Mononuclear cell (primary cell): ENCODE data around the gene FKBP5. TPM values are rescaled to one million over a fixed set of nuclear protein-coding genes. Genes with fewer than 3 reads are reported as not detected.
"Not testable (repeated sequence)": the region's sequence is repeated elsewhere in the genome, so short reads cannot be mapped to it uniquely, and the experiment has no call there.

Experiments used
- H3K27me3 ChIP-seq: 2 replicates; pipeline ENCODE4 v1.6.0; 2011; ENCODE audit warnings: low read length, control low read depth; ENCODE audit not compliant: insufficient read depth
- H3K4me1 ChIP-seq: 2 replicates; pipeline ENCODE4 v1.5.1; 2011; ENCODE audit warnings: mild to moderate bottlenecking, low read length, control low read depth; ENCODE audit not compliant: insufficient read depth
- H3K4me3 ChIP-seq: 2 replicates; pipeline ENCODE4 v1.5.1; 2011; ENCODE audit warnings: mild to moderate bottlenecking, low read length, moderate library complexity
- H3K9me3 ChIP-seq: 2 replicates; pipeline ENCODE4 v1.5.1; 2011; ENCODE audit warnings: low read depth, mild to moderate bottlenecking, control low read depth, low read length
- total RNA-seq: library from RNA; depleted of rRNA; stranded (reverse); fragments of >200 nt; gene quantifications from one replicate; pipeline ENCODE4 v1.2.3, GENCODE V29; 2012

Gene FKBP5
- total RNA-seq, 1 donor = 20.1 TPM

DNA sequence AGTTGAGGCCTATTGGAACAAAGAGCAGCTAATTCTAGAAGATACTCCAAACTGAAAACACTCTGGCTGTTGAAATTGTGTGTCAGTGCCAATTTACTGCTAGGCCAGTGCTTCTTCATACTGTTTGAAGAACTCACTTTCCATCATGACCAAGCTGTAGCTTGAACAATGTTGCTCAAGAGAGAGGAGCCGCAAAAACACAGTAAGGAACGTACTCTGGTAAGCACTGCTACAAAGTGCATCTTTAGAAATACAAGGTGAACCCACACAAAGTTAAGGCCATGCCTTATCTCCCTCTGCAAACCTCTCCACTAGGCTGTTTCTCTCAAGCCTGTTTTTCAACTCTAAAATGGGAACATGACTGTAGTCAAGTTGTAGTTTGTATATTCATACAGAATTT lies 101.5 kb downstream of the FKBP5 start:
- H3K9me3 ChIP-seq = no peaks in the 10 kb centered on the region
- peaks cover 26% of the 10 kb centered on the region for H3K4me1 ChIP-seq
- no peaks in the 10 kb centered on the region for H3K27me3 ChIP-seq
- no peak overlapping the region for H3K4me3 ChIP-seq

DNA sequence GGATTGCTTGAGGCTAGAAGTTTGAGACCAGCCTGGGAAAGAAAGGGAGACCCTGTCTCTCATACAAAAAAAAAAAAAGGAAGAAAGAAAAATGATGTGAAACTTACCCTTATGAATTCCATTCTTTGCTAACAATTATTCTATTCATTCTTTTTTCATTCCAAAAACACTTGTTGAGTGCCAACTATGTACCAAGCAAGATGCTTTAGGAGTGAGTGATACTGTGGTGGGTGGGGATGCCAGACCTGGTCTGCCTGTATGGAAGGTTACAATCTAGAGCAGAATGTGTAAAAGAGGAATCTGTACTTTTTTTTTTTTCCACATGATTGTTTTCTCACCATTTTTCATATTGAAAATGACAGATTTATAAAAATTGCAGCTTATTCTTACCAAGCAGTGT lies 102.2 kb downstream of the FKBP5 start:
- H3K27me3 ChIP-seq = no peaks in the 10 kb centered on the region
- H3K9me3 ChIP-seq = no peaks in the 10 kb centered on the region
- no peak overlapping the region for H3K4me3 ChIP-seq
- H3K4me1 ChIP-seq = peaks cover 26% of the 10 kb centered on the region

DNA sequence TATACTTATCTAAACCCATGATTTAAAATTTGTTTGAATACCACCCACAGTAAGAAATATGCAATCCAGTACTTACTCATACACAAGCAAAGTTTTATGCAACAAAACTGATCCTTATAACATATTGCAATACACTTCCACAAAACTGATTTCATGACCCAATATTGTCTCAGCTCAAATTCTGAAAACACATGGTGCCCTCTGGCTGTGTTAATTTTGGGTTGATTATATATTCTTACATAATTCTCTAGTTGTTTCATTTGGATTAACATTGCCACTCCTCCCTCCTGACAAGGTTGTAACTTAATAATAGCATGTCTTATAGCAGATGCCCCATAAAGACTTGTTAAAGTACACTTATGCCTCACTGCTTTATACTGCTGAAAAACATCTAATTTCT lies 103.1 kb downstream of the FKBP5 start:
- Histone ChIP-seq H3K4me3 (no peak overlapping the region), H3K4me1 (peaks cover 24% of the 10 kb centered on the region), H3K9me3 (no peaks in the 10 kb centered on the region), H3K27me3 (no peaks in the 10 kb centered on the region)

DNA sequence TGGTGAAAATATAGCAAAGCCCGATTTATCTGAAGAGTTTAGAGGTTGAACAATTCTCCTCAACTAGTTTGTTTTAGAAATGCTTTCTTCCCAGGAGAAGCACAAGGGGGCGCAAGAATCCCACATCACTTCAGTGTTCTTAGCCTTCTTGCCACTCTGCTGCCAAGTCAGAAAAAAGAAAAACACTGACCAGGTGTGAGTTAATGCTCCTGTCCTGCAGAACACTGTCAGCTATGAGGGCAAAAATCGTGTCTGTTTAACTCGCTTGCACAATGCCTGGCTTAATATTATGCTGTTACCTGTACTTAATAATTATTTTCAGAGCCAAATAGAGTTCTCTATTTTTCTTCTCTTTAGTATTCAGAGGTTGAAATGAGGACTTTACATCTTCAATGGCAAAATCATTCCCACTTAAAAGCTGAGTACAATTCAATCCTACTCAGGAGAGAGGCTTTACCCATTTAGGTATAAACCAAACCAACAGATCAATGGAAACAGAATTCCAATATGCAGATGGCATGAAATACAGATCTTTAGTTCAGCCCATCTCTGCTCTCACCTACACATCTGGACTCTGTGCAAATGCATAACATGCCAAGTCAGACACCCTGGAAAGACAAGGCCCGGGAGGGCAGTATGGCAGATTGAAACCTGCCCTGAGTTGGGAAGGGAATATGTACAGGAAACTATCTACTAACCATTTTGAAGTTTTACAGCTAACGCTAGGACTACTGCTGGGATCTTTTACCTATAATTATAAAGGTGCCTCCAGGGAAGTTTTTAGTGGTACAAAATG lies 104.6 kb downstream of the FKBP5 start:
- Histone ChIP-seq H3K4me3 (no peak overlapping the region), H3K4me1 (peaks cover 15% of the 10 kb centered on the region)

DNA sequence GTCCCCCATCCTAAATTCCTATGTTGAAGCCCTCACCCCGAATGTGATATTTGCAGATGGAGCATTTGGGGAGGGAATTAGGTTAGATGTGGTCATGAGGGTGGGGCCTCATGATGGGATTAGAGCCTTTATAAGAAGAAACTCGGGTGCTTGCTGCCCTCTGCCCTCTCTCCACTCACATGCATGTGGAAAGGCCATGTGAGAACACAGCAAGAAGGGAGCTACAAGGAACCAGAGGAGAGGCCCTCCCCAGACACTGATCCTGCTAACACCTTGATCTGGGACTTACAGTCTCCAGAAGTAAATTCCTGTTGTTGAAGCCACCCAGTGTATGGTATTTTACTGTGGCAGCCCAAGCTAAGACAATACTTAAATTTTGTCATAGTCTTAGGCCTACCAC lies 106.4 kb downstream of the FKBP5 start:
- Histone ChIP-seq H3K9me3 (no peaks in the 10 kb centered on the region), H3K4me1 (peaks cover 15% of the 10 kb centered on the region), H3K4me3 (no peak overlapping the region), H3K27me3 (no peaks in the 10 kb centered on the region)

More for the DNA sequence above, 104.6 kb downstream of the FKBP5 start:
- Histone ChIP-seq H3K27me3 (no peaks in the 10 kb centered on the region), H3K9me3 (no peaks in the 10 kb centered on the region)

DNA sequence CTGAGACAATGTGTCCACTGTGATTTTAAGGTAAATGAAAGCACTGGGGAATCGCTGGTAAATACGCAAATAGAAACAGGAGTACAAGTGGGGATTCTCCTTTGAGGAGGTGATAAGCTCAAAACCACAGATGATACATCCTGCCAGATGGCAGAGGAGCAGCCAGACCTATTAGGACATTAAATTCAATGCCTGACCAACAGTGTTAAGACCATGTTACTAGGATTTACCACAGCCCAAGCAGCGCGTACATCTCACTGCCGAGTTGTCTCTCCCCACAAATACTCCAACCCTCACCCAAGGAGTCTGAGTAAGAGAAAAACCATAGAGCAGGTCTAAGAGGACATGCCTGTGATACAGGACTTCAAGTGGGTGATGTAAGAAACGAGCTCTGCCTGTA lies 107.1 kb downstream of the FKBP5 start:
- Histone ChIP-seq H3K4me3 (no peak overlapping the region), H3K27me3 (no peaks in the 10 kb centered on the region), H3K4me1 (peaks cover 10% of the 10 kb centered on the region), H3K9me3 (no peaks in the 10 kb centered on the region)

DNA sequence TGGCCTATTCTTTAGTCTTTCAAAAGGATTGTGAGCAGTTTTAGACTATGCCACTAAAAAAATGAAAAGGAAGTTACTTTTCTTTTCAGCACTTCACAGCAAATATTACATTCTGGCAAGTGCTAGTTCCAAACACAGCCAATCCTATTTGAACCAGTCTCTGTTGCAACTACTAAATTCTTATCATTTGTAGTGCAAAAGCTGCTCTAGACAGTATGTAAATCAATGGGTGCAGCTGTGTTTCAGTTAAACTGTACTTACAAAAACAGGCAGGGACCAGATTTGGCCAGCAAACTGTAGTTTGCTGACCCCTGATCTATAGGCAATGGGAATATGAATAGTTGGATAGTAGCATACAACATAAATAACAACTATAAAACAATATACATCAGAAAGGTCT lies 107.9 kb downstream of the FKBP5 start:
- H3K27me3 ChIP-seq = no peaks in the 10 kb centered on the region

DNA sequence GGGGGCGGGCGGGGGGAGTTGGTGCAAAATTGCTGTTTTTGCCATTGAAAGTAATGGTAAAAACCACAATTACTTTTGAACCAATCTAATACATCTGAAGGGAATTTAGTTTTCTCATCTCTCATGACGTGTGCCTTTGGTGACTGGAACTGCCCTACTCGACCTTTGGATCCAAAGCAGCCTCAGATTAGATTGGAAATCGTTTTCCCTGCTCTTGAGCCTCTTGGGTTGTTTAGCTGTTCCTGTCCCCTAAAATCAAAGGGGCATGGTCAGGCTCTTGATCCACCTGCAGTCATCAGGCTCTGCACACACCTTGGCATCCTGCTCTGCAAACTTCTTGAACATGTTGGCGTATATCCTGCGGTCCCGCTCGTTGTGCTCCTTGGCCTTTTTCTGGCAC lies 112.0 kb downstream of the FKBP5 start:
- no peak overlapping the region for H3K4me3 ChIP-seq
- no peaks in the 10 kb centered on the region for H3K9me3 ChIP-seq
- H3K27me3 ChIP-seq = no peaks in the 10 kb centered on the region
- no peaks in the 10 kb centered on the region for H3K4me1 ChIP-seq

More for the DNA sequence above, 107.9 kb downstream of the FKBP5 start:
- Histone ChIP-seq H3K4me3 (no peak overlapping the region), H3K9me3 (no peaks in the 10 kb centered on the region), H3K4me1 (peaks cover 4% of the 10 kb centered on the region)

DNA sequence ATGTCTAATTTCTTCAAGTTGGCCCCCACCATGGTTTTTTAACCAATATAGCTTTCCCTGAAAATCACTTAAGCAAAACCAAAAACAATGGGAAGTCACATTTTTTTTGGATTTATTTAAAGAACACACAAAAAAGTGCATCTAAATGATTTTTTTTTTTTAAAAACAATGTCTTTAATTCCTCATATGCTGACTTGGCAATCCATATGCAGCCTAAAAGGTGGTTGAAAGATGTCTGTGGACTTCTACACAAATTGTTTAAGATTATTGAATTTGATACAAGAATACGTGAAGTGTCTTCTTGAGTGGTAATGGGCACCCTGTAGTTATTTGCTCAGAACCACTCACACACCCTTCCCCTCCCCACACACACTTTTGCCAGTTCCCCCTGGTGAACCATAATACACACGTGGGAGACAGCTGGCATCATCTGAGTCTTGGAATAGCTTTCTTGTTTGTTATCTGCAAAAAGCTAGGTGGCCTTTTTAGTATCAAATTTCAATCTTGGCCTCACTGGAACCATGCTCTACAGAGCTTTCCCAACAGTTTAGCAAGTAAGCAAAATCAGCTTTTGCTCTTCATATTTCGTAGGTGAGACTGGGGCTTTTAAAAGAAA lies 115.1 kb downstream of the FKBP5 start:
- no peak overlapping the region for H3K4me3 ChIP-seq
- H3K27me3 ChIP-seq = no peaks in the 10 kb centered on the region
- H3K9me3 ChIP-seq = no peaks in the 10 kb centered on the region
- no peaks in the 10 kb centered on the region for H3K4me1 ChIP-seq

DNA sequence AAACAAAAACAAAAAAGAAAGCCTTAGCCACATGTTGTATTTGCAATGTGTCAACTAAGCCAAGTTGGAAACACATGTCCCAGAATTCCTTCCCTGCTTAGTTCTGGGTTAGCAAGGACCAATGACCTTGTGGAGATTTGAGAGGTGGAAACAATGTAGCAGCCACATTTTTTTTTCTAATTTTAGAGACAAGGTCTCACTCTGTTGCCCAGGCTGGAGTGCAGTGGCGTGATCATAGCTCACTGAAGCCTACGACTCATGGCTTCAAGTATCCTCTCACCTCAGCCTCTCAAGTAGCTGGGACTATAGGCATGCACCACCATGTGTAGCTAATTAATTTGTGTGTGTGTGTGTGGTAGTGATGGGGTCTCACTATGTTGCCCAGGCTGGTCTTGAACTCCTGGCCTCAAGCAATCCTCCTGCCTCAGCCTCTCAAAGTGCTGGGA lies 117.8 kb downstream of the FKBP5 start:
- not testable (repeated sequence) for H3K4me3 ChIP-seq, H3K9me3 ChIP-seq, H3K27me3 ChIP-seq, H3K4me1 ChIP-seq

DNA sequence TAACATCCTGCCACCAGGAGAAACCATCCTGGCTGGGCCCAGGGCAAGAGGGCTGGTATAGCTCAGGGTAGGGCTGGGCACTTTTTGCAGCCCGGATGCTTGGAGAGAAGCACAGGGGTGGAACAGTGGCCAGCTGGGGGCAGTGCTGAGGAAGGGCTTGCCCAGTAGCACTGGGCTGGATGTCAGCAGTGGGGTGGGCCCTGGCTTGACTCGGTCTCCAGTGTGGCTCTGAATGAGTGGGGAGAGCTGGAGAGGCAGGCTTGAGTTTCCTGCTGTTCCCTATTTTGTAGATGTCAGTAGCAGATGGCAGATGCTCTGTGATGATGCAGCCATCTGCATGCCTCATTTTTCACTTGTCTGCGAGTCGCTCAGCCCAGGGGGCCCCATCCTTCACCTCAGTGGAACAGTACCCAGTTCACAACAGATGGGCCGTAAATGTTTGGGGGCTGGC lies 119.7 kb downstream of the FKBP5 start:
- no peaks in the 10 kb centered on the region for H3K4me1 ChIP-seq
- H3K4me3 ChIP-seq = no peak overlapping the region
- no peaks in the 10 kb centered on the region for H3K9me3 ChIP-seq
- H3K27me3 ChIP-seq = no peaks in the 10 kb centered on the region

DNA sequence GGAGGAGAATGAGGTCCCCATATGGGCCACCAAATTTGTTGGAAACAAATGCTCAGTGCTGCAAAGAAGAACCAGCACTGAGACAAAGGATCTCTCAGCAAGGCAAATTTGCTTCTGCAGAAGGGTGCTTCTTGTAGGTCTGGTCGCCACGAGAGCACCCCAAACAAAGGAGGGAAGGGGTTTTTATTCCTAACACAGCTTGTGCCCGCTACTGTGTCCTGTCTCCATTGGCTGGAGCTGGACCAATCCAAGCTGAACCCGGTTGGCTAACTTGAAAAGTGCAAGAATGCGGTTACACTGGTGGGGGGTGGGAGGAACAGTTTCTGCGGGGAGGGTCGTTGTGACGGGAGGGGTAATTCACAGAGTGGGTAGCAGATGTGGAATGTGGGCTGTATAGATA lies 121.9 kb downstream of the FKBP5 start:
- Histone ChIP-seq H3K4me1 (no peaks in the 10 kb centered on the region), H3K9me3 (no peaks in the 10 kb centered on the region), H3K4me3 (no peak overlapping the region), H3K27me3 (no peaks in the 10 kb centered on the region)

DNA sequence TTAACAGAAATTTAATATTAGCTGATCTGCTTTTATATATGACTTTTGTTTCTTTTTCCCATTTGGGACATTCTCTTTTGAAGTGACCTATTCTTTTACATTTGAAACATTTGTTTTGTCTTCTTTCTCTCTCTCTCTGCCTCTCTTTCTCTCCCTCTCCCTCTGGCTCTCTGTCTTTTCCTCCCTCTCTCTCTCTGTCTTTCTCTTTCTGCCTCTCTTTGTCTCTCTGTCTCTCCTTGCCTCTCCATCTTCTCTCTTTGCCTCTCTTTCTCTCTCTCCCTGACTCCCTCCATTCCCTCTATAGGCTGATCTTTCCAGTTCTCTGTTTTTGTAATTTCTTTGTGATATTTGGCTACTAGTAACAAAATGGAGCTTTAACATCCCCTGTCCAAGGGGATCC lies 124.0 kb downstream of the FKBP5 start:
- H3K9me3 ChIP-seq = no peaks in the 10 kb centered on the region
- no peaks in the 10 kb centered on the region for H3K4me1 ChIP-seq
- H3K27me3 ChIP-seq = no peaks in the 10 kb centered on the region
- no peak overlapping the region for H3K4me3 ChIP-seq

DNA sequence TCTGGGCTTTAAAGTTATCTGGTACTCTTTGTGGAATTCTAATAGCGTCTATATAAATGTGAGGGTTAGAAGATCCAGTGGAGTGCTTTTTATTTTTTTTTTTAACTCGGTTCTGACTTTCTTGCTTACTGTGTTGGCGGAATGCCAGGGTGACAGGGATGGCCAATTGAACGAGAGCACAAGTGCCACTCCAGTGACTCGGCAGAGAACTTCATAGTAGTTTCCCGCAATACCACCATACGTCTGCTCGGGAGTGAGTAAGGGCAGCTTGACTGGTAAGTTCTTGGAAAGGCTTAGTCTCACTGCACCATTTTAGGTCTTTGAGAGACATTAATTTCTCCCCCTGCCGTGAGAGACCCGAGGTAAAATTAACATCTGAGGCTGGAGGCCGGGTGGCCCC lies 126.7 kb downstream of the FKBP5 start:
- Histone ChIP-seq H3K4me3 (no peak overlapping the region), H3K4me1 (no peaks in the 10 kb centered on the region), H3K27me3 (no peaks in the 10 kb centered on the region), H3K9me3 (no peaks in the 10 kb centered on the region)

DNA sequence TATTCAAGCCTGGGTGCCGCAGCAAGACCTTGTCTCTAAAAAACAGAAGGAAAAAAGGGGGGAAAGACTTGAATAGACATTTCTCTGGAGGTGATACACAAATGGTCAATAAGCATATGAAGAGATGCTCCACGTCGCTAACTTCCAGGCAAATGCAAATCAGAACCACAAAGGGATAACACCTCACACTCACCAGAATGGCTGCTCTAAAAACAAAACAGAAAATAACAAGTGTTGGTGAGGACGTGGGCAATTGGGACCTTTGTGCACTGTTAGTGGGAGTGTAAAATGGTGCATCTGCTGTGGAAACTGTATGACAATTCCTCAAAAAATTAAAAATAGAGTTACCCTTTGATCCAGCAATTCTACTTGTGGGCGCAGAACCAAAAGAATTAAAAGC lies 127.6 kb downstream of the FKBP5 start:
- Histone ChIP-seq H3K9me3 (no peaks in the 10 kb centered on the region), H3K27me3 (no peaks in the 10 kb centered on the region), H3K4me1 (no peaks in the 10 kb centered on the region), H3K4me3 (no peak overlapping the region)

DNA sequence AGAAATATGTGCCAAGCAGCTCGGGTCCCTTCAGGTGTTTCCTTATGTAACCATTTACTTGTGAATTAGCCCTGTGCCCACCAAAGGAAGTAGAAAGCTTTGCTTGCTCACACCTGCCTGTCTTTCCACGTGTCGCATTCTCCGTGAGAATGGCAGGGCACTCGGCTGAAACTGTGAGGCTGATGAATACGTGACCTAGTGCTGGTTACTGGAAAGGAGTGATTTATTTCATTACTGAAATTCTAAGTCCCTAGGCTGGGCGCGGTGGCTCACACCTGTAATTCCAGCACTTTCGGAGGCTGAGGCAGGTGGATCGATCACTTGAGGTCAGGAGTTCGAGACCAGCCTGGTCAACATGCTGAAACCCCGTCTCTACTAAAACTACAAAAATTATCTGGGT lies 130.1 kb downstream of the FKBP5 start:
- H3K4me1 ChIP-seq = no peaks in the 10 kb centered on the region
- no peak overlapping the region for H3K4me3 ChIP-seq
- no peaks in the 10 kb centered on the region for H3K9me3 ChIP-seq
- no peaks in the 10 kb centered on the region for H3K27me3 ChIP-seq
